DMS153 (cell line): ENCODE measurements around the gene TSKS.

ENCODE experiments used
- DNase-seq: peaks from one replicate; lab custom pipeline; 2025; lab: John Stamatoyannopoulos, UW

Gene TSKS

DNA sequence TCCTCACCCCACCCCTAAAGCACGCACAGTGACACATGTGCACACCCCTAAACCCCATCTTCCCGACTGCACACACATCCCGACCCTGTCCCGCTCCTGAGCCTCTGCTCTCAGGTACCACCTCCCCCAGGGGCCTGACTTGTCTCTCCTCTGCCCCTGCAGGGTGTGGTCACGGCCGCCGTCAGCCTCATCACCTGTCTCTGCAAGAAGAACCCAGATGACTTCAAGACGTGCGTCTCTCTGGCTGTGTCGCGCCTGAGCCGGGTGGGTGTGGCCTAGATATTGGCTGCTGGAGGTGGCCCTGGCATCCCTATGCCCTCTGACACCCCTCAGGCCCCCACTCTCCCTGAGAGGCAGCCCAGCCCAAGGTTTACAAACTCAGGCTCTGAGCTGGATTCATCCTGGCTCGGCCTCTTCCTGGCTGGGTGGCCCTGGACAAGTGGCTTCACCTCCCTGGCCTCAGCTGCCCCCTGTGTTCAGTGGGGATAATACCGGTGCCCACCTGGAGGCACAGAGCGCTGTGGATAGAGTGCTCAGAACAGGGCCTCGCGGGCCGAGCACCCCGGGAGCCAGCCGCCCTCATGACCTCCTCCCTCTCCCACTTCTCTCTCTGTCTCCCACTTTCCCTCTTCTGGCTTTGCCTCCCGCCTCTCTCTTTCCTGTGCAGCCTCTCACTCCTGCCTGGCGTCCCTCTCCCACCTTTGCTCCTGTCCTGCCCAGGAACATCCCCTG is 29.9 kb upstream of the TSKS start:
- no peak for DNase-seq

GRCh38 chr19:49791776-49792445 is 28.8 kb upstream of the TSKS start:
- no peak for DNase-seq

DNA sequence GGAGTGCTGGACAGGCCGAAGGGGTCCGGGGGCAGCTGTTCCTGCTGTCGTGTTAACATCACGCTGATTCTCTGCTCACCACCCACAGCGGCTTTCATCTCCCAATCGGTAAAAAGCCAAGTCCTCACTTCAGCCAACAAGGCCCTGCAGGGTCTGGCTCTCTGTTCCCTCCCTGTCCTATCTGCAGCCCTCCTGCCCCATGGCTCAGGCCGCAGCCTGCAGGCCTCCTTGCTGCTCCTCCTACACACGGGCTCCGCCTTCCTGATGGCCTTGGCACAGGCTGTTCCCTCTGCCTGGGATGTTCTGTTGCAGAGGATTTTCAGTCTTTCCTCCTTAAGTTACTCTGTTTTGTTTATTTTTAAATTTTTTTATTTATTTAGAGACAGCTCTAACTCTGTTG is 27.8 kb upstream of the TSKS start:
- no peak for DNase-seq

DNA sequence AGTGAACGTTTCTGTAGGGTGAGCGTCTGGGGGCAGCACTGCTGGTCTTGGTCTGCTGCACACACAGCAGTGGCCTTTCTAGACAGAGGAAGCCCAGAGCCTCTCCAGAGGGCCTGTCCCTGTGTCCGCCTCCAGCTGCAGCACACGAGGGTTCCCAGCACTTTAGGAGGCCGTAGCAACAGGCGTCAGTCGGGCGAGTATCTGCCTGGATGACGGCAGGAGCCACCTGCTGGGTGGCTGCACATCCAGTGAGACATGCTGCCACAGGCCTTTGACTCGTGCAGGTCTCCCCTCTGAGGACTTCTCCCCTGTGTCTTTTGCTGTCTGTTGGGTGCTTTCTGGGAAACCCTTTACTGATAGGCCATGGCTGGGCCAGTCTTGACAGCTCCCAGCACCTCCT is 25.8 kb upstream of the TSKS start:
- DNase-seq: no peak

DNA sequence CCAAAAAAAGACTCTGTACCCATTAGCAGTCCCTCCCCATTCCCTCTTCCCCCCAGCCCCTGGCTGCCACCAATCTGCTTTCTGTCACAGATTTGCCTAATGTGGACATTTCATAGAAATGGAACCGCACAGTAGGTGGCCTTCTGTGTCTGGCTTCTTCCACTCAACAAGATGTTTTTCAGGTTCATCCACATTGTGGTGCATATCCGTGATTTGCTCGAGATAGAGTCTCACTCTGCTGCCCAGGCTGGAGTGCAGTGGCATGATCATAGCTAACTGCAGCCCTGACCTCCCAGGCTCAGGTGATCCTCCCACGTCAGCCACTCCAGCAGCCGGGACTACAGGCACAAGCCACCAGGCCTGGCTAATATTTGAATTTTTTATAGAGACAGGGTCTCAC is 24.6 kb upstream of the TSKS start:
- DNase-seq: no peak

- DNase-seq: no peak
These were observed 23.3 kb upstream of the TSKS start for GRCh38 chr19:49786376-49786820.

DNA sequence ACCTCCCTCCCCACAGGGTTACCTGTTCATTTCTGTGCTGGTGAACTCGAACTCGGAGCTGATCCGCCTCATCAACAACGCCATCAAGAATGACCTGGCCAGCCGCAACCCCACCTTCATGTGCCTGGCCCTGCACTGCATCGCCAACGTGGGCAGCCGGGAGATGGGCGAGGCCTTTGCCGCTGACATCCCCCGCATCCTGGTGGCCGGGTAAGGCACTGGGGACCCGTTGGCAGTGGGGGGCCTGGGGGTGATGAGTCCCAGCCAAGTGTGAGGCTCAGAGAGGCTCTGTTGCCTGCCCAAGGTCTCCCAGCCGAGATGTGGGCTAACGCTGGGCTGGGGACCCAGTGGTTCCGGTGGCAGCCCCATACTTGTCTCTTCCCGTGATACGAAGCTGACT is 19.4 kb upstream of the TSKS start:
- DNase-seq: no peak

DNA sequence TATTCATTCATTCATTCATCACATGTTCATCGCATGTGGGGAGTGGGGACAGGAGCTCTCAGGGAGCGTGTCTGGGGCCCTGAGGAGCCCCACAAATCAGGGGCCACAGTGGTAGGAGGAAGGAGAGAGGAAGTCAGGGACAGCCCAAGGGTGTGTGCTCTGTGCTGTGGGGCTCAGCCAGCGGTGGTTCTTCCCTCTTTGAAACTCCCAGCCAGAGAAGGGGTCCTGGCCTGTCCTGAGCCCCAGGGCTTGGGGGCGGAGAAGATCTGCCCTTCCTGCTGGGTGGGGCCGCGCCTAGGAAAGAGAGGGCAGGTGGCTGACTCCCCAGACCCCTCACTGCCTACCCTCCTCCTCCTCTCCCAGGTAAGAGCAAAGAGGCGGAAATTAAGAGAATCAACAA is 18.3 kb upstream of the TSKS start:
- no peak for DNase-seq

- DNase-seq: no peak
These were observed 17.8 kb upstream of the TSKS start for GRCh38 chr19:49780861-49781260.

DNA sequence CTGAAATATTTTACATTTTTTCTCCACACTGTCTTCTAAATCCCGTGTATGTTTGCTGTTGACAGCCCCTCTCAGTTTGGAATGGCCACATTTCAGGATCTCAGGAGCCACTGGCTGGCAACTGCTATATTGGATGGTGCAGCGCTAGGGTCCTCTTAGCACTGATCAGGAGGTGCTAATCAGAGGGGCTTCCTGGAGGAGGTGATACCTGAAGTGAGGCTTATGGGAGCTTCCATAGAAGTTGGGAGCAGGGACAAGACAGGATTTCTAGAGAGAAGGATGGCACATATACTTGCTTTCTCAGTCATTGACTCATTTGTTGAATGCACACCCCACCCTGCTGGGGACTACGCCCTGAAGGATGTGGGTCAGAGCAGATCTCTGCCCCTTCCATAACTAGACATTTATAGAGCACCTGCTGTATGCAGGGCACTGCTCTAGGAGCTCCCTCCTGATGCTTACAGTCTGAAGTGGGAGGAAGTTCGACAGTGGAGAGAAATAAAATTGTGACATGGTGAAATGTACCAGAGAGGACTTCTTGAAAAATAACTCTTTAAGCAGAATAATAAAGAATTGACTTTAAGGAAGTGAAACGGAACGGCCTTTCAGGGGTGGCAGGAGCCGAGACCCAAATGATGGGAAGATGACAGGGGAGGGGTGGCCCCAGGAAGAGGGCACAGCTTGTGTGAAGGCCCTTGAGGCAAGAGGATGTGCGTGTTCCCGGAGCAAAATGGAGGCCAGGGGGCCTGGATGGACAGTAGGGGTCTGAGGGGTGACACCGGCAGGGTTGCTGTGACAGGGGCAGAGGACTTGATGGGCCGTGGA is 16.8 kb upstream of the TSKS start:
- no peak for DNase-seq

- no peak for DNase-seq
These were observed 13.3 kb upstream of the TSKS start for GRCh38 chr19:49776371-49776764.

GRCh38 chr19:49775742-49776370 is 12.8 kb upstream of the TSKS start:
- DNase-seq: no peak

DNA sequence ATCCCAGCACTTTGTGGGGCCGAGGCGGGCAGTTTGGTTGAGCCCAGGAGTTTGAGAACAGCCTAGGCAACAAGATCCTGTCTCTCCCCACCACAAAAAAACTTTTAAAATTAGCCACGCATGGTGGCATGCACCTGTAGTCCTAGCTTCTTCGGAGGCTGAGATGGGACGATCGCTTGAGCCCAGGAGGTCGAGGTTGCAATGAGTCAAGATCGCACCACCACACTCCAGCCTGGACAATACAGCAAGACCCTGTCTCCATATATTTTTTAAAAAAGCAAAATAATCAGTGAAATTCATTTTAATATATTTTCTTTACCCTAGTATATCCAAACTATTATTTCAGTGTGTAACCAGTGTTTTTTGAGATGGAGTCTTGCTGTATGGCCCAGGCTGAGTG is 11.9 kb upstream of the TSKS start:
- DNase-seq: no peak

GRCh38 chr19:49773663-49774350 is 10.7 kb upstream of the TSKS start:
- no peak for DNase-seq

- DNase-seq: no peak
These were observed 9.8 kb upstream of the TSKS start for GRCh38 chr19:49772850-49773432.

GRCh38 chr19:49771674-49772139 is 8.6 kb upstream of the TSKS start:
- DNase-seq: no peak

GRCh38 chr19:49770529-49770928 is 7.4 kb upstream of the TSKS start:
- no peak for DNase-seq

- DNase-seq: no peak
These were observed 5.0 kb upstream of the TSKS start for GRCh38 chr19:49767967-49768581.

- no peak for DNase-seq
These were observed 4.3 kb upstream of the TSKS start for GRCh38 chr19:49767381-49767780.

DNA sequence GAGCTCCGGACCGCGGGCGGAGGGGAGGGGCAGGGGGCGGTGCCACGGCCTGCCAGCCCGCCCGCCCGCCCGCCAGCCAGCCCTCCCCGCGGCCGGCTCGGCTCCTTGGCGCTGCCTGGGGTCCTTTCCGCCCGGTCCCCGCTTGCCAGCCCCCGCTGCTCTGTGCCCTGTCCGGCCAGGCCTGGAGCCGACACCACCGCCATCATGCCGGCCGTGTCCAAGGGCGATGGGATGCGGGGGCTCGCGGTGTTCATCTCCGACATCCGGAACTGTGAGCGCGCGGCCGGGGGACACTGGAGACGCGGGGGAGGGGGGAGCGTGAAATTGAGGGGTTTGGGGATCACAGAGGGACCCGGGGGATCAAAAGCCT is 3.8 kb upstream of the TSKS start, which contains the start of gene AP2A1:
Gene AP2A1 (plus strand): TSS at position 72 of the 370 bp plus-strand sequence. CDS start 133 bp downstream, at position 205.
- DNase-seq: no peak
